NCI-H2081 treated with DMSO at 0.1 percent for 48 hours (cell line): ENCODE data around the gene RAC2.
A peak's percentile ranks its signal among the peaks of the same experiment; 100 is the strongest.
"Not testable (repeated sequence)": the region's sequence is repeated elsewhere in the genome, so short reads cannot be mapped to it uniquely, and the experiment has no call there.

Source experiments
- DNase-seq: peaks from one replicate; lab custom pipeline; 2025; lab: John Stamatoyannopoulos, UW

The RAC2 gene

DNA sequence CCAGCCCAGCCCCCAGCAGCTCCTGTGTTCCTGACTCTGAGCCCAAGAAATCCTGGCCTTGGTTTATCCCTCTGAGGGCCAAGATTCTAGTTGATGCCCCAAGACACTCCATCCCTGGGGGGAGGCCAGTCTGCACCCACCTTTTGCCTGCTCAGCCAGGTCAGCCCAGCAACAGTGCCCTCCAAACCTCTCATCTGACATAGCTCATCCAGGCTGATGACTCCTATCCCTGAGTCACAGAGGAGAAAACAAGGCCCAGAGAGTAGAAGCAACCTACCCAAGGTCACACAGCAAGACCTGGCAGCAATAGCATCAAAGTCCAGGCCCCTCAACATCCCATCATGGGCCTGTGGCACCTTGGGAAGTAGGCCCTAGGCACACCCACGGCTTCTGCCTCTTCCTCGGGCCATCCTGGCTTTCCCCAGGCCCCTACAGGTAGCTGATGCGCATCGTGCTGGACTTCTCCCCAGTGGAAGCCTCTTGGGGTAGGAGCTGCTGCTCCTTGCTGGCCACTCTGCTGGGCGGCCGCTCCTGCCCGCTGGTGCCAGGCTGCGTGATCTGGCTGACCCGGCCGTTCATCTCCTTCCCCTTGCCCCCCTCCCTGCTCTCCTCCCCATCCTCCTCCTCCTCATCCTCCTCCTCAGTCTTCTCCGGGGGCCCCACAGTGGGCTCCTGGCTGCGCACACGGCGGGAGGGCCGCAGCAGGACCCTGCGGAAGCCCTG lies 37.8 kb downstream of the RAC2 start:
- DNase-seq: no peak

DNA sequence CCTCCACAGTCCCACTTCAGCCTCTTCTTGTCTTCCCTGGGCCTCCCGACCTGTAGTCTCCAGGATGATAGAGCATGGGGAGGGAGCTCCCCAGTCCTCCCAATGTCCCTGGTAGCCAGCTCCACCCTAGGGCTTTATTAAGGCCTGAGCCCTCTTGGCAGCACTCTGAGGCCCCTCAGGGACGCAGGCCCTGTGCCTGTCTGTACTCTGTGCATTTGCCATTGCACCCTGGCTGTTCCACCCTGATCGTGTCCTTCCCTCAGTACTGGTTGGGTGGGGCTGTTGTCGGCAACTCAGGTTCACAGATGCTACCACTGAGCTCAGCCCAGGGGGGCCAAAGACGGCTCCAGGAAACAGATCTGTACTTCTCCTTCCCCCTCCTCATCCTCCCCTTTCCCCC lies 39.0 kb downstream of the RAC2 start:
- no peak for DNase-seq

DNA sequence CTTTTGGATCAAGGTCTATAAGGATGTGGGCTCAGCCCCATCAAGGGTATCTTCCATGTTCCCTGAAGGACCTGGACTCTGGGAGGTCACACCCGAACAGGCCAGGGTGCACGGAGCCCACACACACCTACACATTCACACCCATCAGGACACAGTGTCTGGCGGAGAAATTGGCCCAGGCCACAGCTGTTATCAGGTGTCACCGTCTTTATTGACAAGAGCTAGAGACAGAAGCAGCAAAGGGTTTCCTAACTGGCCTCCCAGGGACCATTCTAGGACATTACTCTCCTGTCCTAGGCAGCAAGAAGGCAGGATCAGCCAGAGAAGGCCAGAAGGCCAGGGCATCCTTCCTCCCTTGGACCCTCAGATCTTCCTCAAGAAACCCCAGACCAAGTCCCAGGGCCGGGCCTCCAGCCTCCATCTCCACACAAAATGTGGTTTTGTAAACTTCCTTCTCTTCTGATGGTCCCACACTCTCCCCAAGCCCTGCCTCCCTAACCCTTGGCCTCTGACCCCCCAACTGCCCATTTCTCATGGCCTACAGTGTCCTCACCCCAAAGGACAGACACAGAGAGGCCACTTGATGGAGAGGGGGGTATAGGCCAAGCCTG lies 39.9 kb downstream of the RAC2 start:
- DNase-seq: no peak

DNA sequence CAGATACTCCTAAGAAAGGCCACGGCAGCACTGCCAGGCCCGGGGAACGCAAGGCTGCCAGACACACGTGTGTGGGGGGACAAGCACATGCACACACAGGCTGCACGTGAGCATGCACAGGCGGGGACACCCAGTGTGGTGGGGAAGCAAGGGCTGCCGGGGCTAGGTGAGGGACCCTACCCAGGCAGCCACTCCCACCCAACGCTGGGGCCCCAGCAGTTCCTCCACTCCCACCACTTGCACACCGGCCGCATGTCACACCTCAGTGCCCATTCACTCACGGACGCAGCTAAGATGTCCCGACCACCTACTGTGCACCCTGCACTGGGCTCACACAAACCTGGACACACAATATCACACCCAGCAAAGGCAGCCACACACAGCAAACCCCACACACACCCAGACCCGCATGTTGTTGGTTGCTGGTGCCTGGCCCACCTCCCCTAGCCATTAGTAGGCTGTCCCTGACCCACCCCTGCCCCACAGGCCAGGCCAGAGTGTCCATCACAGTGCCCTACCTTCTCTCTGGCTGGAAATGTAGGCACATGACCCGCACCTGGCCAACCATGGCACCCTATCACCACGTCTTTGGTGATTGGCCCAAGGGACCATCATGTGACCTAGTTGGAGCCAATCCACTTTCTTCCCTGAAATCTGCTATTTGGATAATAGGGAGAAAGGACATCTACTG lies 40.6 kb downstream of the RAC2 start:
- no peak for DNase-seq

DNA sequence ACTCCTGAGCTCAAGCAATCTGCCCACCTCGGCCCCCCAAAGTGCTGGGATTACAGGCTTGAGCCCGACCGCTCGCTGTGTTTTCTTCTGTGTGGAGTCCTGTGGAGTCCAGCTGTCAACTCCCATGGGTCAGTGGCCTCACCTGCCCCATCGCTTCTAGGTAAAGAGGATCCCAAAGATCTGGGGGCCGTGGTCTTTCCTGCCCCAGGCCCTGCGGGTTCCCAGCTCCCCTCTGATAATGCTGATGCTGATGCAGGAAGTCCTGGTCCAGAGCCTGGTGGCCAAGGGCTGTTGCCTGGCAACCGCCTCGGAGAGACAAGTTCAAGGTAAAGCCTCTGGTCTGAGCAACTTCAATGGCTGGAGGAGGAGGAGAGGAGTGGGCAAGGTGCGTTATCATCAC lies 41.4 kb downstream of the RAC2 start:
- DNase-seq: no peak

DNA sequence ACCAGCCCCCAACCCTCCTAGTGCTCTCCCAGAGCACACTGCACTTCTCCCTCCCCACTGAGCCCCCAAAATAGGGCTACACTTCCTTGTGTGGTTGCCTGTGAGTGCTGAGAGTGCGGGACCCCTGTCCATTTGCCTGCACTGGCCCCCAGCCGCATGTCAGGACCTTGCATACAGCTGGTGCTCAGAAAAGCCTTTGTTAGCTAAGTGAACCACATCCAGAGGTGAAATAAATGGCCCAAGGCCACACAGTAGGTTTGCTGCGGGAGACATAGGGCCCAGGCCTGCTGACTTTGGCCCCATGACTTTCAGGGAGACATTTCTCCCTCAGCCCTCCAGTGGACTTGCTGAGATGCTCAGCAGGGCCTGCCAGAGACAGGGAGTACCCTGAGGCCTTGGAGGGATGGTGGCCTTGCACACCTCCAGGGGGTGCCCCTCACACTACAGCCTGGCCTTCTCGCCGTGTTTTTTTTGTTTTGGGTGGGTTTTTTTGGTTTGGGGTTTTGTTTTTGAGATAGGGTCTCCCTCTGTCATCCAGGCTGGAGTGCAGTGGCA lies 42.0 kb downstream of the RAC2 start:
- no peak for DNase-seq

DNA sequence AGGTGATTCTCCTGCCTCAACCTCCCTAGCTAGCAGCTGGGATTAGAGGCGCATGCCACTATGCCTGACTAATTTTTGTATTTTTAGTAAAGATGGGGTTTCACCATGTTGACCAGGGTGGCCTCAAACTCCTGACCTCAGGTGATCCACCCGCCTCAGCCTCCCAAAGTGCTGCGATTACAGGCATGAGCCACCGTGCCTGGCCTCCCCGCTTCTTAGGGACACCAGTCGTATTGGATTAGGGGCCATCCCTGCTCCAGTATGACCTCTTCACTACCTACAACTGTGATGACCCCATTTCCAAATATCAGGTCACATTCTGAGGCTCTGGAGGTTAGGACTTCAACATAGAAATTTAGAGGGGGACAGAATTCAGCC lies 42.6 kb downstream of the RAC2 start:
- not testable (repeated sequence) for DNase-seq

DNA sequence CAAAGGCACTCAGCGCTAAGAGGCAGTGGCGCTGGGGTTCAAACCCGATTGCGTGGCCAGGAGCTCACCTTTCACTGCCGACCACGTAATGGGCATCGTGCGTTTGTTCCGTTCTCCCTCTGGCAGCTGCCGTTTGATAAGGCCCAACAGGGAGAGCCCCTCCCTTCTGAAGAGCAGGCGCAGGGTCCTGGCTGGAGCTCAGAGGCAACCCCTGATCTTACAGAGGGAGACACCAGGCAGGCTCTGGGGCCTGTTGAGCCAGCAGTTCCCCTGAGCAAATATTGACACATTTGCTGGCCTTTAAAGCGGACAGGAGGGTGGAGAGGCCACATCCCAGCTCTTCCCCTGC lies 44.3 kb downstream of the RAC2 start:
- no peak for DNase-seq

DNA sequence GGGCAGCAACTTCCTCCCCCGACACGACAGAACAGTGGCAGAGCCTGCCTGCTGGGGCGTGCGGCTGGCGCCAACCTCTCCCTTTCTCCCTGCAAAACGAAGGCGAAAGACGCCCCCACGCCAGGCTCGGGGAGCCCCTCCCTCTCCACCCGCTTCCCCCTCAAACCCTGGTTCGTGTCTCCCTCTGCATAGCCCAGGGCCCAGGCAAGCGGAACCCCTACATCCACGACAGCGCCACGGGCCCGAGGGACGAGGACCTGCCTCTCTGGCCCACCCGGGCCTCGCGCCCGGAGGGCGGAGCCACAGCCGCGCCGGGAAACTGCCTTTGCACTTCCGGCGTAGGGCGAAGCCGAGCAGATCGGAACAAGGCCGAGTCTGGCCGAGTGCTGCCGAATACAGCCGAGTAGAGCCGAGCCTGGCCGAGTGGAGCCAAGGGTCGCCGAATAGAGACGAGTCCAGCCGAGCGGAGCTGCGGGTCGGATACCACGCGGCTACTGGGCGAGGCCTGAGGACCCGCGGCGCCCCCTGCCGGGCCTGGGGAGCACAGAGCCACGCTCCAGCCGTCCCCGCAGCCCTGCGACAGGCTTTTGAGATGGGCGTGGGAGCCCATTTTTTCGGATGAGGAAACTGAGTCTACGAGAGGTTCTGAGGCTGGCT lies 44.8 kb downstream of the RAC2 start:
- DNase-seq: peak; percentile 67

DNA sequence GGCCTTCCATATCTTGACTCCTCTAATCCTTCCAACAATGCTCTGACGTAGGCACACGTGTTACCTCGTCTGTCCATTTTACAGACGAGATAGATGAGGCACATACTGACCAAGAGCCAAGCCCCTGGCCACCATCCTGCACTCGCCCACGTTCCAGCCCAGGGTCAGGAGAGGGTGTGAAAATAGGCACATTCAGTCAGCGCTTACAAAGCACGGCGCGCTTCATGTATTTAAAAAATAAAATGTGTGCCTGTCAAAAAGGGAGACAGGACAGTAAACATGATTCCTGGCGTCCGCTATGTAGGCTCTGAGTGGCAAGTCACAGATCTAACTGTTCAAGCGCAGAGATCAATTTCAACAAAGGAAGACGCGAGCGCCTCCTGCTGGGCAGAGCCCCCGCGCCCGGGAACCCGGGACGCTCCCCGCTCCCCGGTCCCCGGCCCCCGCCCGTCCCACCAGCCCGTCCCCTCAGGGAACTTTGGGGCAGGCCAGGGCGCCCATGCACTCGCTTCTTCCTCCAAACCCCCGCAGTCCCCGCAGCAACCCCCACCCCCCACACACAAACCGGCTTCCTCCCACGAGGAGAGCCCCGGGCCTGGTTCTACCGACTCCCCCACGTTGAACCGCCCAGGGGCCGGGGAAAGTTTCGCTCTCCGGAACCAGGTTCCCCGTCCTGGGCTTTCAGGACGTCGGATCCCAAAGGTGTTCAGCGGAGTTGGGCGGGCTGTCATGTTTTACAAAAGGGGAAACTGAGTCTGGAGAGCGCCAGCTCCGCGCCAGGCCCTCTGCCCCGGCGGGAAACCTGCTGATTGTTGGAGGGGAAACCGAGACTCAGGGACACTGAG lies 45.6 kb downstream of the RAC2 start:
- DNase-seq: no peak

DNA sequence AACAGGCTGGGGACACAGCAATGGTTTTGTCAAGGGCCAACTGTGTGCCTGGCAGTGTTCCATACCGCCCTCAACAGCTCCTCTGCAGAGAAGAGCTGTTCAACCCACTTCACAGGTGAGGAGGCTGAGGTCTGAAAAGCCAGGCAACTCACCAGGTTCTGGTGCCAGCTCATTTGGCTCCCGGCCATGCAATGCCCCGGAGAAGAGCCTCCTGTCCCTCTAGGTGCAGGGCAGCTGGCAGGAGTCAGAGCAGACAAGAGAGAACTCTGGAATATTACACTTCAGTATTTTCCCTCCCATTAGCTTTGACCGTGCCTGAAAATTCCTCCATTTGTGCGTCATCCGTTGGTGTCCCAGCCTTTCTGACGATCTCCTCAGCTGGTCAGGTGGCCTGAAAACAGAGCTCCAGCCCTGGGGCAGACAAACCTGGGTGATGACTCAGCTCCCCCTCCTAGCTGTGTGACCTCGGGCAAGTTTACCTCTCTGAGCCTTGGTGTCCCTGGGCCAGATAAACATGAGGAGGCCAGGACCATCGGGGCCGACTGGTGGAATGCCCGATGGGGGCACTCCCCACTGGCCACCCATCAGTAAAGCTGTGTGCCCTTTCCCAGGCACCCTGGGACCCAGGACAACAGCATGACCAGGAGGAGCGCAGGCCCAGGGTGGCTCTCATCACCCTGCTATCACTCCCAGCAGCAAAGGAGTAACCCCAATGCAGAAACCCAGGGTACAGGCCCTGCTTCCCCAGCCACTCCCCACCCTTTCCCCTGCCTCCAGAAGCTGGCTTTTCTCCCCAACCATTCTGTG lies 46.4 kb downstream of the RAC2 start:
- DNase-seq: no peak

DNA sequence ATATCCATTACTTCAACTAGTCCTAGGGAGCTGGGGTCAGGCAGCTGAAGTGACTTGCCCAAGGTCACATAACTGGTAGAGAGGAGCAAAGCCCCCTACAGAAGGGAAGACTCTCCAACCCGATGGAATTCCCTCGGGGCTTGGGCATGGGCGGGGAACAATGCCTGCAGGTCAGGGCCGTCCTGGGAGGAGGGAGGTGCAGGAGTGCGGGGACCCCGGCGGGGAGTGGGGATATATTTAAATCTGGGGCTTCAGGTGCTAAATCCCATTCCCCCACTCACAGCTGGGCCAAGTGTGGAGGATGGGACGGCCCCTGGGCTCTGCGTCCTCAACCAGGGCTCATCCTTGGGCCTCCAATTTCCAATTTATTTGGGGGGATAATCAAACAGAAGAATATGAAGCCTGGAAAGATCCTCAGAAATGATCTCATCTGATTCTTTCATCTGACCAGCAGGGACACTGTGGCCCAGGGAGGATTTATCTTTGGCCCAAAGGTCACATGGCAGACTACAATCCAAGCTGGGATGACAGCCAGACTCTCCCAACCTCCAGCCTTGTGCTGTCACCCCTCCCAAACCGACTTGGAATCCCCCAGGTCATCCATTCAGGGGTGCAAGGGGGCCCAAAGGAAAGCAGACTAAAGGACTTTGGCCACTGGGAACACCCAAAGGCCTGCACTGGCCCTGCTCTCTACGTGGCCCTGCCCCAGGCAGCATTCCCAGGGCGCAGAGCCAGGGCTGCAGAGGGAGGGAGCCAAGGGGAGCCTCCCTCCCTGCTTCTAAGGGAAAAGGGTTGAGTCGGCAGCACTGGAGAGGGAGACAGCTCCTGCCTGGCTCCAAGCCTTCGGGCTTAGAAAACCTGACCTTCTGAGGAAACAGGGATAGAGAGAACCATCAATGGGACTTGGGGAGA lies 47.3 kb downstream of the RAC2 start:
- no peak for DNase-seq

DNA sequence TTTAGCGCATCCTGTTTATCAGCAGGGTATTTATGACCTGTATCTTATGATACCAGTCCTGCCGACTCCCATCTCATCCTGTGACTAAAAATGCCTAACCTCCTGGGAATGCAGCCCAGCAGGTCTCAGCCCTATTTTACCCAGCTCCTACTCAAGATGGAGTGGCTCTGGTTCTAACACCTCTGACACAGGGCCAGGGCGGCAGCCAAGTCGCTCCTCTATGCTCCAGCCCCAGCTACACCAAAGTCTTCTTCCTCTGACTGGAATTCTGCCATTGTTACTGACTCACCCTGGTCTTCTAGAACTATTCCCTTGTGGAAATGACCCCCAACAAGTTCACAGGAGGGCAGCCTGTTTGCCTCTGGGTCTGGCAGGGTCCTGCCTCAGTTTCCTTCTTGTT lies 48.1 kb downstream of the RAC2 start:
- no peak for DNase-seq

DNA sequence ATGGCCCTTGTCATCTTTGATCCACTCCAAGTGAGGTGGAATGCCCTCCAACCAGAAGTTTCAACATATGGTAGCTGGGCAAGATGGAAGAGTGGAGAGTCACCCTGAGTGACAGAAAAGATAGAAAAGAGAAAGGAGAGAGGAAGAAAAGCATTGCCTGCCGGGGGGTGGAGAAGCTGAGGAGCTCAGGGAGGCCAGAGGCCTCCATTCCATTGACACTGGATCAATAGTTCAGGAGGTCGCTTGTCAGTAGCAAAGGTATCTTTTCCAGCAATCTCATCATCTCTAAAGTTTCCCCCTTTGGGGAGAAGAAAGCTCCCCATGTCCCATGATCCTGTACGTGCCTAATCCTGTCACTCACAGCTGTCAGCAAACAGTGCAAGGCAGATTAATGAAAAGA lies 49.3 kb downstream of the RAC2 start:
- DNase-seq: no peak

DNA sequence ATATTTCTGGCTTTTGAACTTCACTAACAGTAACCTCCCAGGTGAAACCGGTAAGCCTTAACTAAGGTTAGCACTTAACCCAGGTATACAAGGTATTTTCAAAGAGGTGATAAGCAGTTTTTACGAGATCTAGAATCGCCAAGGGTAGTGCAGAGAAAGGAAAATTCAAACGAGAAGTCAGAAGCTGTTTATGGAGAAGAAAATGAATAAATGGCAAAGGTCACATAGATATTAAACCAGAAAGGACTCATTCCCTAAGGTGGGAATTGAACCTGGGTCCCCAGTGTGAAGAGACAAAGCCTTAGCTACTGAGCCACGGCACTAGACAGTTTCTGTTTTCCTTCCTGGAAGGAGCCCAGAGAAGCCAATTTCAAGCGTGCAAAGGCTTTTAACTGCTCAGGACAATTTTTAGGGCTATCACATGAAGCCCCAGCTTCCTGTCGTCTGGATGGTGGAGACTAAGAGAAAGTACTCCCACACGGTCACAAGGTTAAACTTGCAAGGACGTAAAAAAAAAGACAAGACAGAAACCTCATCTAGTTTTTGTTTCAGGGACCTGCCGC lies 50.4 kb downstream of the RAC2 start:
- no peak for DNase-seq

DNA sequence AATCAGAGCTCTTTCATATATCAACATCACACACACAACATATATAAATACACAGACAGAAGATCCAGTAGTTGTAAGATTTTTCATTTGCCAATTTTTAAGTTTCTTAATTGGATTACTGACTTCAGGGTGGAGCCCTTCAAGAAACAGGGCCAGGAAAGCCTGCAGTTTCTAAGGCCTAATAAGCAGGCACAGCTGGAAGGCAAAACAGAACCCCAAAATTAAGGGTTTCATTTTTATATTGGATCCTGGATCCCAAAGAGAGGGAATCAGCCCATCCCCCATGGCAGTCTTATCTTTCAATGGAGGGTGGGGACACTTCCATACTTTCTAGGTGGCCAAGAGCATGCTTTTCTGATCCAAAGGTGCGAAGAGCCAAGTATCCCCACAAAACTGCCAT lies 51.3 kb downstream of the RAC2 start:
- DNase-seq: no peak

DNA sequence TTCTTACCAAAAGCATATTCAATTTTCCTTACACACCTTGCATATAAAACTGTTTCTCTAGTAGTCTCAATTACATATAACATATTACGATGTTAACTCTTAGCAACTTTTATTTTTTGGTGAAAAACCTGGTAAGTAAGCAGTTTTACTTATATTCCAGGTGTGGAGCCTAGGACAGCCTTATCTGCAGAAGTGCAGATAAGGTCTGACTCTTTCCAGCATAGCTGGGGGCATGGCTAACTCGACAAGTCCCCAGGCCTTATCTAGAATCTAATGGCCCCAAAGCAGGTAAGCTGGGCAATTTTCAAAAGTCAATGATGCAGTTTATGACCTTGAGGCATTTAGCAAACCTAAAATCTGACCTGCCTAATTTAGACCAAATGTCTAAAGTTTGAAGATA lies 51.9 kb downstream of the RAC2 start:
- no peak for DNase-seq

DNA sequence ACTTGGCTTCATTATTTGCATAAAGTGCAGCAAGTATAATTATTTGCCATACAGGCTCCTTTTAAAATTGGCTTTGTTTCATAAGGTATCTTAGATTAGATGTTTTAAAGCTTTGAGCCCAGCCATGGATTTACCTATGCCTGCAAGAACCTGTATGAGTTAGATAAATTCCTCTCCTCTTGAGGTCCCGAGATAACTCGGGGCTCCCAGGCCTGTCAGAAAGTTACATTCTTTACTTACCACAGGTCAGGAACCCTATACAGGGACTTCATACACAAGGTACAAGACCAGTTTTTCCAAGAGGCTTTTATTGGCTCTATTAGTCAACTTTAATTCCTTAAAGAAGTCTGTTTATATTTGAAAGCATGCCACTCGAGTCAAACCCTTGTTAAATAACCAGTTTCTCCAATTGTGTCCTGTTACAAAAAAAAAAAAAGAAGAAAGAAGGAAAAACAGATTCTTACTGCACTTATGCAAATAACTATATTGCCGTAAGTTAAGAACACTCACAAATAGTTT lies 53.7 kb downstream of the RAC2 start:
- DNase-seq: no peak

DNA sequence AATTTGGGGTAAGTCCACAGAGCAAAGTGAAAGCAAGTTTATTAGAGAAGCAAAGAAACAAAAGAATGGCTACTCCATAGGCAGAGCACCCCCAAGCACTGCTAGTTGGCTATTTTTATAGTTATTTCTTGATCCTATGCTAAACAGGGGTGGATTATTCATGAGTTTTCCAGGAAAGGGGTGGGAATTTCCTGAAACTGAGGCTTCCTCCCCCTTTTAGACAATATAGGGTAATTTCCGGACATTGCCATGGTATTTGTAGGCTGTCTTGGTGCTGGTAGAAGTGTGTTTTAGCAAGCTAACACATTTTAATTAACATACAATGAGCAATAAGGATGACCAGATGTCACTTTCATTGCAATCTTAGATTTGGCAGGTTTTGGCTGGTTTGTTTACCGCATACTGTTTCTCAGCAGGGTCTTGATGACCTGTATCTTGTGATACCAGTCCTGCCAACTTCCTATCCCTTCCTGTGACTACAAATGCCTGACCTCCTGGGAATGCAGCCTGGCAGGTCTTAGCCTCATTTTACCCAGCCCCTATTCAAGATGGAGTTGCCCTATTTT lies 55.1 kb downstream of the RAC2 start:
- no peak for DNase-seq
